SJCRH30 (cell line): ENCODE data around the gene PACS1. TPM values are rescaled to one million over a fixed set of nuclear protein-coding genes. Genes with fewer than 3 reads are reported as not detected.

Source experiments
- DNase-seq, 2 experiments: peaks; one replicate each; pipeline ENCODE4 v3.0.0-alpha.2; 2015 to 2020
- H3K27ac ChIP-seq: fragments of 250-450 bp; sonication (Bioruptor Pico); 2 replicates; pipeline ENCODE4 v1.5.1; 2020; ENCODE audit warnings: mild to moderate bottlenecking, moderate library complexity
- H3K27me3 ChIP-seq: fragments of 250-450 bp; sonication (Bioruptor Pico); 2 replicates; pipeline ENCODE4 v1.5.1; 2020; ENCODE audit warnings: mild to moderate bottlenecking, moderate library complexity
- H3K36me3 ChIP-seq: fragments of 250-450 bp; sonication (Bioruptor Pico); 2 replicates; pipeline ENCODE4 v1.5.1; 2020; ENCODE audit warnings: mild to moderate bottlenecking, moderate library complexity
- H3K4me1 ChIP-seq: fragments of 250-450 bp; sonication (Bioruptor Pico); 2 replicates; pipeline ENCODE4 v1.5.1; 2020; ENCODE audit warnings: mild to moderate bottlenecking, moderate library complexity
- H3K4me3 ChIP-seq: fragments of 250-450 bp; sonication (Bioruptor Pico); 2 replicates; pipeline ENCODE4 v1.5.1; 2020; ENCODE audit warnings: mild to moderate bottlenecking, moderate library complexity
- H3K9me3 ChIP-seq: fragments of 250-450 bp; sonication (Bioruptor Pico); replicated peaks from 2 replicates; pipeline ENCODE4 v1.5.1; 2020; ENCODE audit warnings: mild to moderate bottlenecking, moderate library complexity
- total RNA-seq: library from RNA; depleted of rRNA; stranded (reverse); fragments of >200 nt; shearing (Covaris generic); gene quantifications from 2 replicates; pipeline ENCODE4 v1.2.3, GENCODE V29; 2014

Gene PACS1
- total RNA-seq, 1 experiment from 2014 or later: 11.8 TPM

GRCh38 chr11:66181632-66182315, 111.7 kb downstream of the PACS1 start:
- DNase-seq: no peak
- Histone ChIP-seq H3K4me1 (no peaks in the 10 kb centered on the region), H3K9me3 (no peaks in the 10 kb centered on the region), H3K36me3 (no peaks in the 10 kb centered on the region), H3K27me3 (no peaks in the 10 kb centered on the region), H3K4me3 (no peak overlapping the region), H3K27ac (no peak overlapping the region)

GRCh38 chr11:66183494-66184048, 113.5 kb downstream of the PACS1 start:
- Histone ChIP-seq H3K4me3 (no peak overlapping the region), H3K27me3 (no peaks in the 10 kb centered on the region)

GRCh38 chr11:66184728-66185127, 114.7 kb downstream of the PACS1 start:
- H3K27ac ChIP-seq: no peak overlapping the region
- no peak for DNase-seq

More at GRCh38 chr11:66183494-66184048, 113.5 kb downstream of the PACS1 start:
- no peak overlapping the region for H3K27ac ChIP-seq
- no peaks in the 10 kb centered on the region for H3K36me3 ChIP-seq
- DNase-seq: no peak
- no peaks in the 10 kb centered on the region for H3K4me1 ChIP-seq
- no peaks in the 10 kb centered on the region for H3K9me3 ChIP-seq

GRCh38 chr11:66186470-66186869, 116.4 kb downstream of the PACS1 start:
- Histone ChIP-seq H3K27me3 (no peaks in the 10 kb centered on the region), H3K36me3 (no peaks in the 10 kb centered on the region), H3K4me3 (no peak overlapping the region), H3K9me3 (no peaks in the 10 kb centered on the region), H3K27ac (no peak overlapping the region), H3K4me1 (no peaks in the 10 kb centered on the region; the same call in 1 of the 2 replicates)
- DNase-seq: no peak

More at GRCh38 chr11:66184728-66185127, 114.7 kb downstream of the PACS1 start:
- Histone ChIP-seq H3K9me3 (no peaks in the 10 kb centered on the region), H3K4me3 (no peak overlapping the region), H3K4me1 (no peaks in the 10 kb centered on the region), H3K27me3 (no peaks in the 10 kb centered on the region), H3K36me3 (no peaks in the 10 kb centered on the region)

- H3K27ac ChIP-seq: no peak overlapping the region
- H3K27me3 ChIP-seq: no peaks in the 10 kb centered on the region
- no peak for DNase-seq
- no peaks in the 10 kb centered on the region for H3K9me3 ChIP-seq
- no peak overlapping the region for H3K4me3 ChIP-seq
- no peaks in the 10 kb centered on the region; the same call in 1 of the 2 replicates for H3K4me1 ChIP-seq
- H3K36me3 ChIP-seq: no peaks in the 10 kb centered on the region
These were observed 117.4 kb downstream of the PACS1 start for GRCh38 chr11:66187453-66187852.

- Histone ChIP-seq H3K4me1 (no peaks in the 10 kb centered on the region; the same call in 1 of the 2 replicates), H3K36me3 (no peaks in the 10 kb centered on the region), H3K9me3 (no peaks in the 10 kb centered on the region), H3K27ac (no peak overlapping the region), H3K4me3 (no peak overlapping the region), H3K27me3 (no peaks in the 10 kb centered on the region)
- DNase-seq: no peak
These were observed 118.5 kb downstream of the PACS1 start for GRCh38 chr11:66188580-66188979.

- Histone ChIP-seq H3K27ac (no peak overlapping the region), H3K4me1 (no peaks in the 10 kb centered on the region; the same call in 1 of the 2 replicates), H3K36me3 (no peaks in the 10 kb centered on the region), H3K4me3 (no peak overlapping the region), H3K9me3 (no peaks in the 10 kb centered on the region), H3K27me3 (no peaks in the 10 kb centered on the region)
- DNase-seq: no peak
These were observed 119.1 kb downstream of the PACS1 start for GRCh38 chr11:66189031-66189745.

- Histone ChIP-seq H3K9me3 (no peaks in the 10 kb centered on the region), H3K4me3 (no peak overlapping the region), H3K4me1 (no peaks in the 10 kb centered on the region; the same call in 1 of the 2 replicates), H3K27me3 (no peaks in the 10 kb centered on the region), H3K36me3 (no peaks in the 10 kb centered on the region), H3K27ac (no peak overlapping the region)
- no peak for DNase-seq
These were observed 120.7 kb downstream of the PACS1 start for GRCh38 chr11:66190786-66191185.

- H3K4me3 ChIP-seq: no peak overlapping the region
- H3K27ac ChIP-seq: no peak overlapping the region
- H3K27me3 ChIP-seq: no peaks in the 10 kb centered on the region
- H3K9me3 ChIP-seq: no peaks in the 10 kb centered on the region
- no peaks in the 10 kb centered on the region for H3K36me3 ChIP-seq
- no peaks in the 10 kb centered on the region; the same call in 1 of the 2 replicates for H3K4me1 ChIP-seq
- no peak for DNase-seq
These were observed 122.2 kb downstream of the PACS1 start for GRCh38 chr11:66192181-66192863.

- H3K36me3 ChIP-seq: no peaks in the 10 kb centered on the region
- H3K4me1 ChIP-seq: no peaks in the 10 kb centered on the region; the same call in 1 of the 2 replicates
- H3K27ac ChIP-seq: no peak overlapping the region
- H3K4me3 ChIP-seq: no peak overlapping the region
- no peak for DNase-seq
- H3K9me3 ChIP-seq: no peaks in the 10 kb centered on the region
- no peaks in the 10 kb centered on the region for H3K27me3 ChIP-seq
These were observed 124.3 kb downstream of the PACS1 start for GRCh38 chr11:66194391-66194790.

GRCh38 chr11:66195867-66196266, 125.8 kb downstream of the PACS1 start:
- H3K36me3 ChIP-seq: no peaks in the 10 kb centered on the region
- no peaks in the 10 kb centered on the region for H3K9me3 ChIP-seq
- H3K27me3 ChIP-seq: no peaks in the 10 kb centered on the region
- no peak for DNase-seq
- H3K27ac ChIP-seq: no peak overlapping the region
- no peaks in the 10 kb centered on the region; the same call in 1 of the 2 replicates for H3K4me1 ChIP-seq
- H3K4me3 ChIP-seq: no peak overlapping the region

- no peaks in the 10 kb centered on the region; the same call in 1 of the 2 replicates for H3K9me3 ChIP-seq
- no peaks in the 10 kb centered on the region for H3K4me1 ChIP-seq
- H3K36me3 ChIP-seq: no peaks in the 10 kb centered on the region
- no peaks in the 10 kb centered on the region for H3K27me3 ChIP-seq
- H3K27ac ChIP-seq: no peak overlapping the region
- DNase-seq: no peak
- H3K4me3 ChIP-seq: no peak overlapping the region
These were observed 133.8 kb downstream of the PACS1 start for GRCh38 chr11:66203847-66204246.

- Histone ChIP-seq H3K27ac (no peak overlapping the region), H3K4me1 (no peaks in the 10 kb centered on the region), H3K4me3 (no peak overlapping the region), H3K9me3 (no peaks in the 10 kb centered on the region; the same call in 1 of the 2 replicates), H3K27me3 (no peaks in the 10 kb centered on the region), H3K36me3 (no peaks in the 10 kb centered on the region)
- DNase-seq: no peak
These were observed 134.3 kb downstream of the PACS1 start for GRCh38 chr11:66204412-66204811.

- Histone ChIP-seq H3K27ac (no peak overlapping the region), H3K36me3 (0 out of 2 replicates have a peak, but pooled peaks cover 2% of the 10 kb centered on the region), H3K4me3 (no peak overlapping the region), H3K9me3 (no peaks in the 10 kb centered on the region; the same call in 1 of the 2 replicates), H3K4me1 (no peaks in the 10 kb centered on the region), H3K27me3 (no peaks in the 10 kb centered on the region)
- no peak for DNase-seq
These were observed 137.7 kb downstream of the PACS1 start for GRCh38 chr11:66207816-66208215.
